Prostate gland (tissue), 2 donors: ENCODE measurements around the gene BBIP1.

Experiments used
- CTCF ChIP-seq, 4 experiments: fragments of 200-600 bp in 2 of 4; fragments of 450-650 bp in 2 of 4; sonication (generic) in 2 of 4; IDR thresholded peaks; 1 replicate in 3 of 4; 2 replicates in 1 of 4; pipeline ENCODE4 v1.5.1; 2016 to 2019; ENCODE audit warnings: antibody characterized with exemption in 4 of 4, mild to moderate bottlenecking in 2 of 4, moderate library complexity in 2 of 4
- POLR2A ChIP-seq: fragments of 450-650 bp; IDR thresholded peaks from one replicate; pipeline ENCODE4 v1.6.1; 2016; ENCODE audit warnings: antibody characterized with exemption, mild to moderate bottlenecking
- POLR2AphosphoS5 ChIP-seq: sonication (generic); formaldehyde crosslinking; IDR thresholded peaks from one replicate; pipeline ENCODE4 v1.6.1; 2017; ENCODE audit warnings: antibody characterized with exemption

- TF ChIP-seq CTCF (IDR thresholded peaks at IDR 0.05) (no peak), POLR2AphosphoS5 (no peak), POLR2A (no peak)
Measured at GRCh38 chr10:110901954-110902819, 16.8 kb downstream of the BBIP1 start.
